GM12873 (cell line): ENCODE data around the gene CUL3.

ENCODE experiments used
- TF ChIP-seq, protein P1 (sequence below): IDR thresholded peaks from 2 replicates; pipeline ENCODE4 v1.5.1; 2012; ENCODE audit warnings: low read depth, mild to moderate bottlenecking, moderate library complexity, low read length, control low read depth; ENCODE audit not compliant: insufficient read depth; ENCODE audit errors: missing control alignments

CUL3 gene

GRCh38 chr2:224421065-224421464 lies 164.1 kb downstream of the CUL3 start:
- TF ChIP-seq, protein P1, sequence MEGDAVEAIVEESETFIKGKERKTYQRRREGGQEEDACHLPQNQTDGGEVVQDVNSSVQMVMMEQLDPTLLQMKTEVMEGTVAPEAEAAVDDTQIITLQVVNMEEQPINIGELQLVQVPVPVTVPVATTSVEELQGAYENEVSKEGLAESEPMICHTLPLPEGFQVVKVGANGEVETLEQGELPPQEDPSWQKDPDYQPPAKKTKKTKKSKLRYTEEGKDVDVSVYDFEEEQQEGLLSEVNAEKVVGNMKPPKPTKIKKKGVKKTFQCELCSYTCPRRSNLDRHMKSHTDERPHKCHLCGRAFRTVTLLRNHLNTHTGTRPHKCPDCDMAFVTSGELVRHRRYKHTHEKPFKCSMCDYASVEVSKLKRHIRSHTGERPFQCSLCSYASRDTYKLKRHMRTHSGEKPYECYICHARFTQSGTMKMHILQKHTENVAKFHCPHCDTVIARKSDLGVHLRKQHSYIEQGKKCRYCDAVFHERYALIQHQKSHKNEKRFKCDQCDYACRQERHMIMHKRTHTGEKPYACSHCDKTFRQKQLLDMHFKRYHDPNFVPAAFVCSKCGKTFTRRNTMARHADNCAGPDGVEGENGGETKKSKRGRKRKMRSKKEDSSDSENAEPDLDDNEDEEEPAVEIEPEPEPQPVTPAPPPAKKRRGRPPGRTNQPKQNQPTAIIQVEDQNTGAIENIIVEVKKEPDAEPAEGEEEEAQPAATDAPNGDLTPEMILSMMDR = no peak
